HS-27A (cell line): ENCODE results near the gene PHACTR4.
A peak's percentile ranks its signal among the peaks of the same experiment; 100 is the strongest.
"Not testable (repeated sequence)": the region's sequence is repeated elsewhere in the genome, so short reads cannot be mapped to it uniquely, and the experiment has no call there.

ENCODE experiments used
- DNase-seq: peaks from one replicate; pipeline ENCODE4 v3.0.0-alpha.2; 2012; ENCODE audit warnings: low read depth, missing footprints

PHACTR4 gene

GRCh38 chr1:28371010-28371377 lies 1.5 kb downstream of the PHACTR4 start:
- DNase-seq = no peak

GRCh38 chr1:28373450-28373849 lies 3.9 kb downstream of the PHACTR4 start:
- not testable (repeated sequence) for DNase-seq

- DNase-seq = no peak
Measured at GRCh38 chr1:28374297-28374696, 4.8 kb downstream of the PHACTR4 start.

GRCh38 chr1:28375598-28375997 lies 6.1 kb downstream of the PHACTR4 start:
- not testable (repeated sequence) for DNase-seq

- not testable (repeated sequence) for DNase-seq
Measured at GRCh38 chr1:28376195-28376594, 6.7 kb downstream of the PHACTR4 start.

GRCh38 chr1:28378906-28379305 lies 9.4 kb downstream of the PHACTR4 start:
- no peak for DNase-seq

GRCh38 chr1:28380394-28380793 lies 10.9 kb downstream of the PHACTR4 start:
- no peak for DNase-seq

- not testable (repeated sequence) for DNase-seq
Measured at GRCh38 chr1:28383785-28384184, 14.2 kb downstream of the PHACTR4 start.

GRCh38 chr1:28392027-28392652 lies 22.6 kb downstream of the PHACTR4 start:
- DNase-seq = no peak

GRCh38 chr1:28394136-28394535 lies 24.6 kb downstream of the PHACTR4 start:
- no peak for DNase-seq

- DNase-seq = no peak
Measured at GRCh38 chr1:28395181-28395580, 25.6 kb downstream of the PHACTR4 start.

GRCh38 chr1:28401760-28402159 lies 32.2 kb downstream of the PHACTR4 start:
- DNase-seq = no peak

GRCh38 chr1:28409090-28409489 lies 39.5 kb downstream of the PHACTR4 start:
- DNase-seq = no peak

- DNase-seq = no peak
Measured at GRCh38 chr1:28411656-28412055, 42.1 kb downstream of the PHACTR4 start.

- DNase-seq = no peak
Measured at GRCh38 chr1:28412731-28413130, 43.2 kb downstream of the PHACTR4 start.

GRCh38 chr1:28416509-28417194 lies 47.1 kb downstream of the PHACTR4 start:
- no peak for DNase-seq

GRCh38 chr1:28417441-28417922 lies 47.9 kb downstream of the PHACTR4 start:
- peak; percentile 81 for DNase-seq

GRCh38 chr1:28417926-28418637 lies 48.5 kb downstream of the PHACTR4 start:
- DNase-seq = no peak

- DNase-seq = no peak
Measured at GRCh38 chr1:28421744-28422143, 52.2 kb downstream of the PHACTR4 start.

GRCh38 chr1:28426831-28427230 lies 57.3 kb downstream of the PHACTR4 start:
- DNase-seq = no peak

- DNase-seq = no peak
Measured at GRCh38 chr1:28428012-28428411, 58.5 kb downstream of the PHACTR4 start.

- DNase-seq = no peak
Measured at GRCh38 chr1:28428990-28429520, 59.5 kb downstream of the PHACTR4 start.
